Erythroblast (primary cell): Measurements from ENCODE around the gene HSD17B1.

ENCODE experiments used
- GATA1 ChIP-seq: IDR thresholded peaks from 2 replicates; pipeline ENCODE4 v1.6.1; 2011; ENCODE audit warnings: low read depth, mild to moderate bottlenecking, control low read depth, low read length, moderate library complexity
- POLR2A ChIP-seq: IDR thresholded peaks from 2 replicates; pipeline ENCODE4 v1.6.1; 2011; ENCODE audit warnings: mild to moderate bottlenecking, low read length

- TF ChIP-seq POLR2A, result no peak
- no peak for TF ChIP-seq GATA1
Measured at GRCh38 chr17:42529061-42529460, 23.7 kb upstream of the HSD17B1 start.
